Activated CD8-positive, alpha-beta memory T cell treated with anti-CD3 and anti-CD28 coated beads, Interleukin-2, amount 50 U/mL, for 24 hours (primary cell): Measurements from ENCODE around the gene HES2.
"Not testable (repeated sequence)": the region's sequence is repeated elsewhere in the genome, so short reads cannot be mapped to it uniquely, and the experiment has no call there.

Source experiments
- DNase-seq: peaks from one replicate; pipeline ENCODE4 v3.0.0-alpha.2; 2020; ENCODE audit errors: extremely low read depth

The HES2 gene

DNA sequence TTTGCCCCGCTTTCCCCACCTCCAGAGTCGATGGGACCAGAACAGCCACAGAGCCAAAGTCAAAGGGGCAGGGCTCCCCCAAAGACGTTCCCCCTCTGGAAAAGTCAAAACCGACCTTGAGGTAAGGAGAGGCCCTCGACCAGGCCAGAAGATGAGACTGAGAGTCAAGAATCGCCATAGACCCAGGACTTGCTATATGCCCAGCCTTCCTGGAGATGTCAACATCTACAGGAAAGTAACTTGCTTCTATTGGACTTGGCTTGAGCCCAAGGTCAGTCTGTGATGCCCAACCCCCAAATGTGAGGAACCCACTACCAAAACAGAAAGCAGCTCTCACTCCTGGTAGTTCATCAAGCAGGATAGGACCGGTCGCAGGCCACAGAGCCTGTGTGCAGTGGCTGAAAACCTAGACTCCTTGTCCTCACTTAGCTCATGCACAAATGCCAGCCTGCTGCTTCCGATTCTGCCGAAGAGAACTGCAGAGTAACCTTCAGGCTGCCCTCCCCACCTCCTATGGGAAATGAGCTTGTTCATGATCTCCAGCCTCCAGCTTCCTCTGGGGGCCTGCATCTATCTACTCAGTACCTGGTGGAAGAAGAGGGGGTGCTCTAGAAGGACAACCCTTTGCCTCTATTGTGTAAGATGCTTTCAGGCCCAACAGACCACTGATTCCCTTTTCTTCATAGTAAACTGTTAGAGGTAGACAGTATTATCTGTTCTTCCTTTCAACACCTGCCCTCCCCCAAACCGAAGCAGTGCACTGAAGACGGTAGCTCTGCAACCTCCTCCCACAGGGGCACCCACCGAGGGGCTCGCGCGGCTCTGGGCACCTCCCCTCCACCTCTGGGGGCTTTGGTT, 27.5 kb downstream of the HES2 start:
- DNase-seq, result no peak

DNA sequence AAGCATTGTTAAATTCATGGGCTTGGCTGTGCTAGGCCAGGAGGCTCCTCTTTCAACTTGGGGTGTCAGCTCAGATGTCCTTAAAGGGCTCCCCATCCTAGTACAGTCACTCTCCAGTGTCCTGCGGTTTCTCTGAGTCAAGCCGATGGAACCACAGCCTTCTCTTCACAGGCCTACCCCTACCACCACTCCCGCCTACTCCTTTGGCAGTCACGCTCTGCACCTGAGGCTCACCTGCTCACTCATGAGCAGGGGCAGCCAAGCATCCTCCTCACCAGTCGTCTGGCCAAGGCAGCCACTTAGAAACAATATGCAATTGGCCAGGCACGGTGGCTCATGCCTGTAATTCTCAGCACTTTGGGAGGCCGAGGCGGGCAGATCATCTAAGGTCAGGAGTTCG, 29.7 kb downstream of the HES2 start:
- DNase-seq, result no peak

GRCh38 chr1:6386371-6386949, 33.3 kb downstream of the HES2 start:
- no peak for DNase-seq

DNA sequence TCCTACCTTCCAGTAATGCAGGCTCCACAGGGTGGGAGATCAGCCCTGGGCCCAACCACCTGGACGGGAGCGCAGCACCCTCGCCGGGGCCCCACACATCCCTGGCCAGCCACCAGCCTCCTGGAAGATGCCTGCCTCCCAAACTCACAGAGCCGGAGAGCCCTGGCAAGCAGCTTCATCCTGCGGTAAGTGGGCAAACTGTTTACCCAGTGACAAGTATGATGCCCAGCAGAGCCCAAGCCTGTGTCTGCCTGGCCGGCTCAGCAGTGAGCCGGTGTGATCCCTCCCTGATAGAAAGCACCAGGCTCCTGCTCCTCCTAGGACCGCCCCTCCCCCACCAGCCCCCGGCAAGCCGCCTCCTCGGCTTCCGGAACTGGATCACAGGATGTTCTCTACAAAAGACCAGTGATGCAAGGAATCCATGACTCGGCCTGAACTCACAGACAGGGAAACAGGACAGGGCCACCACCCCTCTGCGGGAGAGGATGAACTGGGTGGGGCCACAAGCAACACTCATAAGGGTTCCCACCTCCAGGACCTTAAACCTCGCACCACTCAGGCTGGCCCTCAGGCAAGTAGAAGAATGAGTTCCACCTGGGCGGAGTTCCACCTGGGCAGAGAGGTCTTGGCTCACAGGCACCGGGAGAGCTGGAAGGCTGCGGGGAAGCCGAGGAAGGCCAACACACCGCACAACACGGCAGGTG, 34.1 kb downstream of the HES2 start:
- DNase-seq, result no peak

GRCh38 chr1:6384962-6385361, 34.8 kb downstream of the HES2 start:
- DNase-seq, result no peak

GRCh38 chr1:6384135-6384534, 35.6 kb downstream of the HES2 start:
- no peak for DNase-seq

DNA sequence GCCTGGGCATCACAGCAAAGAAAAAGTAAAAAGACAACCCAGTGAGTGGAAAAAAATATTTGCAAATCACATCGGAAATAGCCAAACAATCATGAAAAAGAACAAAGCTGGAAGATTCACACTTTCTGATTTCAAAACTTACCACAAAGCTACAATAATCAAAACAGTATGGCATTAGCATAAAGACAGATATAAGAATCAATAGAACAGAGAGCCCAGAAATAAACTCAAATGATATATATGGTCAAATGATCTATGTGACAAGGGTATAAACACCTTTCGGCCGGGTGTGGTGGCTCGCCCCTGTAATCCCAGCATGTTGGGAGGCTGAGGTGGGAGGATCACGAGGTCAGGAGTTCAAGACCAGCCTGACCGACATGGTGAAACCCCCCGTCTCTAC, 39.7 kb downstream of the HES2 start:
- no peak for DNase-seq

- no peak for DNase-seq
These were observed 41.5 kb downstream of the HES2 start for GRCh38 chr1:6378096-6378746.

DNA sequence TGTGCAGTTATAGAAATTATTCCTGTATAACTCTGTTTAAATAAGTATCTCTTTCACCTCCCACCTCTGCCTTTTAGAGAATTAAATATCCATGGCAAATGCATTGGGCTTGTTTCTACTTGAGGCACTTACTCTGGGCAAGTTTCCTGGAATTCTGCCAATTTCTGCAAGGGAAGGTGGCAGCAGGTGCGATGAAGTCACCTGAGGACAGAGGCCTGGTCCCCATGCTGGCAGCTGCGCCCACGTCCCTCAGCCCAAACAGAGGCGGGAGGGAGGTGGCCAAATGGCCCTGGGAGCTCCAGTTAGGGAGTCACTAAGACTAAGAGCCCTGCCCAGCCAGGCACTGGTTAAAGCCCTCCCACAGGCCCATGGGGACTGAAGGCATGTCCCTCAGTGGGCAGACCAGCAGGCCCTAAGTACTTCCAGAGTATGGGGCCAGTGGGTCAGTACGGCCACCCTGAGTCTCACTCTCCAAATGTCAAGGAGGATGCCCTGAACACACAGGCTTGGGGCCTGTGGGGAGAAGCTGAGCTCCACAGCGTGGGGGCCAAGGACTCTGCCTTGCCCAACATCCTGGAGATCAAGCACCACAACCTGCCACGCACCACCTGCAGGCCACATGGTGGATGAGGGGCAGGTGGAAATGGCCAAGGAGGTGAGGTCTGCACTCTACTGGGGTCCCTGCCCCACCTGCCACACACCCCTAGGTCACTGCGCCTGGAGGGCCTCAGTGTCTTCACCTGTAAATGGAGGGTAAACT, 45.6 kb downstream of the HES2 start:
- DNase-seq, result no peak

DNA sequence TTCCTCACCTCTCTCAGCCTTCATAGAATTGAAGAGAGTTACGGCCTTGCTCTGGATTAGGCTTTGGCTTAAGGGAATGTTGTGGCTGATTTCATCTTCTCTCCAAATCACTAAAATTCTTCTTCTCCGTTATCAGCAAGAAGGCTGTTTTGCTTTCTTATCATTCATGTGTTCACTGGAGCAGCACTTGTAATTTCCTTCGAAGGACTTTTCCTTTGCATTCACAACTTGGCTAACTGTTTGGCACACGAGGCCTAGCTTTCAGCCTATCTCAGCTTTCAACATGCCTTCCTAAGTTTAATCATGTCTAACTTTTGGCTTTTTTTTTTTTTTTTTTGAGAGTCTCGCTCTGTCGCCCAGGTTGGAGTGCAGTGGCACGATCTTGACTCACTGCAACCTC, 47.5 kb downstream of the HES2 start:
- DNase-seq, result not testable (repeated sequence)

GRCh38 chr1:6370006-6370405, 49.7 kb downstream of the HES2 start:
- no peak for DNase-seq

DNA sequence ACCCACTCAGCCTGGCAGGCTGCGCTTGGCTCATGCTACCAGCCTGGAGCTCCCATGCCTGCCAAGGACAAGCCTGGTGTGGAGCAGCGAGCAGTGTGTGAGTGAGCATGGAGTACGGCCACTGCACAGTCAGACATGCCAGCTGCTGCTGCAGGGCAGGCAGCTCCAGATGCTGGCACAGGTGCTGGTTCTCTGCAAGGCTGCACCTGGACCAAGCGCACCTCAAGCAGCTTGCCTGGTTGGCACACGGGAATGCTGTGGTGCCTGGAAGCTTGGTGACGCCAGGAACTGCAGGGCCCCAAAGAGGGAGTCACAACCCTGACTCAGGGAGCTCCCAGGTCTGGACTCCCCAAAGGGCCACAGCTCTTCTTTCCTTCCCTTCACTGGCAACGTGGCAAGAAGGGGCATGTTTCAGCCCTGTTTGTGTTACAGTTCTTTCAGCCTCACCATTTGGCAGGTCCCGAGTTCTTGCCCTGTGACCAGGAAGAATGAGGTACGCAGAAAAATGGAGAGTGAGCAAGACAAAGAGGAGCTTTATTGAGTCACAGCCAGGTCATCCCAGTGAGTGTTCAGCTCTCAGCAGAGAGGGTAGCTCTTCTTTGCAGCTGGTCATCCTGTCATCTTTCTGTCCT, 52.2 kb downstream of the HES2 start:
- no peak for DNase-seq

GRCh38 chr1:6365047-6365446, 54.7 kb downstream of the HES2 start:
- no peak for DNase-seq

DNA sequence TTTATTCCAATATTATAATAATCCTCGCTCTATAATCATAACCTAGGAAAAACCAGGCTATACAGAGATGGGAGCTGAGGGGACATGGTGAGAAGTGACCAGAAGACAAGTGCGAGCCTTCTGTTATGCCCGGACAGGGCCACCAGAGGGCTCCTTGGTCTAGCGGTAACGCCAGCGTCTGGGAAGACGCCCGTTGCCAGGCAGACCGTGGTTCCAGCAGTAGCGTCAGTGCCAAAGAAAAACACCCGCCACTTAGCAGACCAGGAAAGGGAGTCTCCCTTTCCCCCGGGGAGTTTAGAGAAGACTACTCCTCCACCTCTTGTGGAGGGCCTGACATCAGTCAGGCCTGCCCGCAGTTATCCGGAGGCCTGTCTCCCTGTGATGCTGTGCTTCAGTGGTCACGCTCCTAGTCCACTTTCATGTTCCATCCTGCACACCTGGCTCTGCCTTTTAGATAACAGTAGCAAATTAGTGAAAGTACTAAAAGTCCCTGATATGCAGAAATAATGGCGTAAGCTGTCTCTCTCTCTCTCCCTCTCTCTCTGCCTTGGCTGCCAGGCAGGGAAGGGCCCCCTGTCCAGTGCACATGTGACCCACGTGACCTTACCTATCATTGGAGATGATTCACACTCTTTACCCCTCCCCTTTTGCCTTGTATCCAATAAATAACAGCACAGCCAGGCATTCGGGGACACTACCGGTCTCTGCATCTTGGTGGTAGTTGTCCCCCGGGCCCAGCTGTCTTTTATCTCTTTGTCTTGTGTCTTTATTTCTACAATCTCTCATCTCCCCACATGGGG, 56.4 kb downstream of the HES2 start:
- DNase-seq, result not testable (repeated sequence)
